K562 (cell line): ENCODE data around the gene TAF4.

Source experiments
- AFF4 ChIP-seq: sonication (generic); formaldehyde crosslinking; IDR thresholded peaks from 2 replicates; pipeline ENCODE4 v1.8.0; 2023; ENCODE audit warnings: mild to moderate bottlenecking, missing genetic modification reagents
- CREB1 ChIP-seq, 2 experiments: sonication (generic) in 1 of 2; formaldehyde crosslinking in 1 of 2; IDR thresholded peaks; 2 replicates each; pipeline versions ENCODE4 v1.6.1 to v1.8.0; 2012 to 2022; ENCODE audit warnings: inconsistent platforms in 1 of 2, mild to moderate bottlenecking in 1 of 2, missing genetic modification reagents in 1 of 2, moderate library complexity in 1 of 2
- E2F6 ChIP-seq, 2 experiments: IDR thresholded peaks; 2 replicates each; pipeline ENCODE4 v1.6.1; 2011; ENCODE audit warnings: borderline replicate concordance in 1 of 2, control low read depth in 1 of 2, low read depth in 1 of 2, low read length in 1 of 2, mild to moderate bottlenecking in 1 of 2, mixed read lengths in 1 of 2, moderate library complexity in 1 of 2; ENCODE audit not compliant: insufficient read depth in 1 of 2, insufficient read length in 1 of 2, poor library complexity in 1 of 2, severe bottlenecking in 1 of 2; ENCODE audit errors: extremely low read depth in 1 of 2
- KLF16 ChIP-seq: IDR thresholded peaks from 2 replicates; pipeline ENCODE4 v1.6.1; 2016; ENCODE audit warnings: antibody characterized with exemption
- MXI1 ChIP-seq: IDR thresholded peaks from 2 replicates; pipeline ENCODE4 v1.6.1; 2011; ENCODE audit warnings: low read depth, mild to moderate bottlenecking, improper control_type of control experiment, low read length
- SMAD1 ChIP-seq: fragments of 150-350 bp; IDR thresholded peaks from 2 replicates; pipeline ENCODE4 v1.6.1; 2014; ENCODE audit warnings: low read length, low read depth; ENCODE audit not compliant: partially characterized antibody
- SNAPC5 ChIP-seq: fragments of 250-450 bp; sonication (Bioruptor Pico); IDR thresholded peaks from 2 replicates; pipeline ENCODE4 v1.8.0; 2021; ENCODE audit warnings: moderate library complexity, mild to moderate bottlenecking, inconsistent platforms
- ZNF511 ChIP-seq: sonication (generic); formaldehyde crosslinking; IDR thresholded peaks from 2 replicates; pipeline ENCODE4 v1.8.0; 2022; ENCODE audit warnings: mild to moderate bottlenecking, missing genetic modification reagents
- ZNF668 ChIP-seq: fragments of 250-450 bp; sonication (Bioruptor Pico); IDR thresholded peaks from 2 replicates; pipeline ENCODE4 v1.8.0; 2022; ENCODE audit warnings: mild to moderate bottlenecking, inconsistent platforms

GRCh38 chr20:61964675-61965605, 100.7 kb downstream of the TAF4 start:
- TF ChIP-seq ZNF511 (CRISPR knock-in tag) (no peak), AFF4 (CRISPR knock-in tag) (no peak), SMAD1 (no peak), SNAPC5 (CRISPR knock-in tag) (no peak), KLF16 (no peak), CREB1 (IDR thresholded peaks at IDR 0.05) (no peak), CREB1 (CRISPR knock-in tag; IDR thresholded peaks at IDR 0.05) (no peak), ZNF668 (CRISPR knock-in tag) (no peak), MXI1 (no peak), E2F6 (IDR thresholded peaks at IDR 0.05; ENCODE audit: borderline replicate concordance in 1 of 2, extremely low read depth in 1 of 2, insufficient read depth in 1 of 2, insufficient read length in 1 of 2, low read depth in 1 of 2, low read length in 1 of 2, poor library complexity in 1 of 2, severe bottlenecking in 1 of 2) (no peak)
